GM12878 (cell line): ENCODE results near the gene UIMC1. TPM values are rescaled to one million over a fixed set of nuclear protein-coding genes. Genes with fewer than 3 reads are reported as not detected.

ENCODE experiments used
- ATAC-seq: fragments of 200-7000 bp; cut with Tn5 transposase; 3 replicates; pipeline ENCODE4 v1.9.1; 2020; ENCODE audit warnings: mild to moderate bottlenecking, moderate library complexity
- BruUV-seq: library from RNA; stranded (reverse); fragments of 400-500 nt; replicated peaks from 2 replicates; lab custom pipeline; 2021; lab: Mats Ljungman, UMichigan
- CTCF ChIA-PET: fragments of 300-600 bp; sonication (Branson Sonifier 250); formaldehyde crosslinking; extraction: SDS; loops from one replicate; lab custom pipeline; 2021; ENCODE audit warnings: inconsistent platforms; lab: Yijun Ruan, JAX
- POLR2A ChIA-PET: fragments of 350-600 bp; formaldehyde crosslinking; extraction: SDS; loops from one replicate; lab custom pipeline; 2021; ENCODE audit warnings: inconsistent platforms; lab: Charles Lee
- RAD21 ChIA-PET: fragments of 300-600 bp; sonication (Branson Sonifier 250); formaldehyde crosslinking; loops from one replicate; lab custom pipeline; 2023; ENCODE audit warnings: antibody characterized with exemption; ENCODE audit not compliant: unreplicated experiment; lab: Charles Lee
- SMC1A ChIA-PET: fragments of 300-600 bp; sonication (Branson Sonifier 250); formaldehyde crosslinking; loops from one replicate; lab custom pipeline; 2023; ENCODE audit not compliant: unreplicated experiment, uncharacterized antibody; lab: Charles Lee
- DNase-seq: peaks from one replicate; pipeline ENCODE4 v3.0.0-alpha.2; 2011; ENCODE audit warnings: low read depth, low spot score
- FAIRE-seq: peaks from 3 replicates; lab custom pipeline; 2011; peaks lifted over from hg19 to GRCh38; lab: Jason Lieb, UNC
- H2AFZ ChIP-seq: 2 replicates; pipeline ENCODE4 v1.6.0; 2011; ENCODE audit warnings: low read depth, low read length, control low read depth; ENCODE audit not compliant: control insufficient read depth
- H3K27ac ChIP-seq: 2 replicates; pipeline ENCODE4 v1.5.1; 2011; ENCODE audit warnings: control low read depth; ENCODE audit not compliant: control insufficient read depth, insufficient read depth
- H3K27me3 ChIP-seq, 2 experiments: replicated peaks in 1 of 2; 2 replicates each; pipeline versions ENCODE4 v1.6.0 to v1.6.1; 2011; ENCODE audit warnings: low read length in 1 of 2; ENCODE audit not compliant: control insufficient read depth in 2 of 2, insufficient read depth in 2 of 2
- H3K36me3 ChIP-seq, 2 experiments: 2 replicates each; pipeline ENCODE4 v1.5.1; 2011; ENCODE audit warnings: low read length in 1 of 2; ENCODE audit not compliant: control insufficient read depth in 2 of 2, insufficient read depth in 2 of 2
- H3K4me1 ChIP-seq: 2 replicates; pipeline ENCODE4 v1.6.1; 2011; ENCODE audit warnings: mild to moderate bottlenecking, low read length, moderate library complexity, mixed read lengths; ENCODE audit not compliant: control insufficient read depth, insufficient read depth
- H3K4me2 ChIP-seq: 2 replicates; pipeline ENCODE4 v1.6.0; 2011; ENCODE audit warnings: control low read depth; ENCODE audit not compliant: control insufficient read depth, insufficient read depth
- H3K4me3 ChIP-seq: fragments of 200-600 bp; sonication (generic); 2 replicates; pipeline ENCODE4 v1.5.1; 2016
- H3K79me2 ChIP-seq: 2 replicates; pipeline ENCODE4 v1.6.0; 2011; ENCODE audit warnings: low read length; ENCODE audit not compliant: control insufficient read depth, insufficient read depth
- H3K9ac ChIP-seq: 2 replicates; pipeline ENCODE4 v1.8.0; 2011; ENCODE audit warnings: low read length, control low read depth, mixed read lengths; ENCODE audit not compliant: control insufficient read depth, insufficient read depth
- H3K9me3 ChIP-seq: replicated peaks from 3 replicates; pipeline ENCODE4 v1.5.1; 2011; ENCODE audit warnings: mild to moderate bottlenecking, low read length; ENCODE audit not compliant: control insufficient read depth, insufficient read depth
- H4K20me1 ChIP-seq: 2 replicates; pipeline ENCODE4 v1.6.0; 2011; ENCODE audit not compliant: control insufficient read depth, insufficient read depth
- ATF7 ChIP-seq: fragments of 450-650 bp; IDR thresholded peaks from 2 replicates; pipeline ENCODE4 v1.6.1; 2016; ENCODE audit warnings: low read depth, mild to moderate bottlenecking
- BACH1 ChIP-seq: fragments of 450-650 bp; IDR thresholded peaks from 2 replicates; pipeline ENCODE4 v1.6.1; 2017; ENCODE audit warnings: mild to moderate bottlenecking, borderline replicate concordance
- CHD4 ChIP-seq: fragments of 200-600 bp; sonication (generic); IDR thresholded peaks from 2 replicates; pipeline ENCODE4 v1.6.1; 2016; ENCODE audit warnings: mild to moderate bottlenecking
- E2F8 ChIP-seq: fragments of 450-650 bp; IDR thresholded peaks from 2 replicates; pipeline ENCODE4 v1.6.1; 2018; ENCODE audit warnings: mild to moderate bottlenecking, low read depth, moderate library complexity; ENCODE audit not compliant: partially characterized antibody
- IKZF1 ChIP-seq: fragments of 450-650 bp; conservative IDR thresholded peaks from 2 replicates; pipeline ENCODE4 v1.6.1; 2017; ENCODE audit warnings: antibody characterized with exemption, mild to moderate bottlenecking
- PML ChIP-seq: IDR thresholded peaks from 2 replicates; pipeline ENCODE4 v1.6.1; 2012; ENCODE audit warnings: low read length, inconsistent platforms
- RAD51 ChIP-seq: fragments of 450-650 bp; IDR thresholded peaks from 2 replicates; pipeline ENCODE4 v1.6.1; 2016; ENCODE audit warnings: moderate library complexity, mild to moderate bottlenecking, inconsistent platforms
- RB1 ChIP-seq: fragments of 450-650 bp; formaldehyde crosslinking; IDR thresholded peaks from 2 replicates; pipeline ENCODE4 v1.6.1; 2017; ENCODE audit warnings: mild to moderate bottlenecking, borderline replicate concordance
- SMAD1 ChIP-seq: fragments of 450-650 bp; IDR thresholded peaks from 2 replicates; pipeline ENCODE4 v1.6.1; 2018; ENCODE audit warnings: mild to moderate bottlenecking, low read depth; ENCODE audit not compliant: partially characterized antibody
- TARDBP ChIP-seq: IDR thresholded peaks from 2 replicates; pipeline ENCODE4 v1.6.1; 2016; ENCODE audit warnings: borderline replicate concordance
- ZBED1 ChIP-seq: IDR thresholded peaks from 2 replicates; pipeline ENCODE4 v1.6.1; 2016; ENCODE audit warnings: borderline replicate concordance
- ZBTB40 ChIP-seq: fragments of 450-650 bp; IDR thresholded peaks from 2 replicates; pipeline ENCODE4 v1.6.1; 2016; ENCODE audit warnings: mild to moderate bottlenecking, moderate library complexity, borderline replicate concordance
- ZNF384 ChIP-seq: IDR thresholded peaks from 2 replicates; pipeline ENCODE4 v1.6.1; 2012; ENCODE audit warnings: low read depth, mild to moderate bottlenecking, low read length, improper control_type of control experiment, borderline replicate concordance
- ZNF592 ChIP-seq: fragments of 450-650 bp; IDR thresholded peaks from 2 replicates; pipeline ENCODE4 v1.6.1; 2017; ENCODE audit warnings: mild to moderate bottlenecking, moderate library complexity
- ZSCAN29 ChIP-seq: fragments of 450-650 bp; IDR thresholded peaks from 2 replicates; pipeline ENCODE4 v1.6.1; 2017; ENCODE audit warnings: mild to moderate bottlenecking, moderate library complexity
- WGBS: methylation state at CpG from one replicate; pipeline ENCODE4 v1.1.6; 2016; ENCODE audit warnings: low lambda C conversion rate; ENCODE audit not compliant: insufficient replicate concordance, insufficient coverage; ENCODE audit errors: missing lambda C conversion rate; 5-methylcytosine and 5-hydroxymethylcytosine counted together
- in situ Hi-C: fragments of 300-500 bp; cut with MboI; formaldehyde crosslinking; loops from 9 replicates; pipeline ENCODE4 v1.14.3; 2018; ENCODE audit warnings: mixed read lengths
- intact Hi-C: fragments of 100-400 bp; cut with micrococcal nuclease; formaldehyde crosslinking; loops from one replicate; pipeline ENCODE4 v1.14.2; 2022; ENCODE audit not compliant: unreplicated experiment
- polyA plus RNA-seq, 11 experiments: library from polyadenylated mRNA; depleted of rRNA in 4 of 11; unstranded in 6 of 11; stranded (reverse) in 5 of 11; fragments of >200 nt; fragmentation: Nextera tagmentation in 4 of 11; fragmentation: Illumina TruSeq in 1 of 11; extraction: Ambion mirVana in 4 of 11; extraction: Trizol in 1 of 11; gene quantifications; 1 replicate in 1 of 11; 2 replicates in 10 of 11; pipeline versions ENCODE4 v1.2.1 to v1.2.3, GENCODE V29; 2011 to 2016; ENCODE audit warnings: inconsistent platforms in 2 of 11, missing spikeins in 2 of 11, low read depth in 1 of 11
- total RNA-seq, 4 experiments: library from RNA; depleted of rRNA in 3 of 4; stranded (reverse); fragments of >200 nt in 3 of 4; fragmentation: Illumina TruSeq in 1 of 4; extraction: Trizol in 1 of 4; gene quantifications; 2 replicates each; pipeline versions ENCODE4 v1.2.1 to v1.2.3, GENCODE V29; 2013 to 2021

UIMC1 gene
- total and polyA plus RNA-seq, 10 of the 15 experiments (the other 5 are each of a cell fraction or from before 2014, with no cell fraction given): 16.2 to 51.4 (median 32.7) TPM

GRCh38 chr5:176873541-176874172 is 132.9 kb downstream of the UIMC1 start:
- Histone ChIP-seq H3K36me3 (no peaks in the 10 kb centered on the region), H3K79me2 (no peaks in the 10 kb centered on the region), H2AFZ (no peak overlapping the region), H3K9me3 (no peaks in the 10 kb centered on the region; the same call in 2 of the 3 replicates), H3K4me3 (no peak overlapping the region), H3K4me1 (no peaks in the 10 kb centered on the region), H3K4me2 (no peak overlapping the region), H3K27me3 (no peaks in the 10 kb centered on the region), H3K9ac (no peak overlapping the region), H3K27ac (no peak overlapping the region), H4K20me1 (no peaks in the 10 kb centered on the region)
- no TSS peak for BruUV-seq
- WGBS: 41% methylated on average over 16 of the region's 16 CpGs
- in situ Hi-C loops: no loop called here
- FAIRE-seq (no peak), ATAC-seq (no peak), DNase-seq (no peak)
- intact Hi-C loops: no loop called here
- CTCF ChIA-PET: no interaction called here
- SMC1A ChIA-PET: no interaction called here
- POLR2A ChIA-PET: no interaction called here
- RAD21 ChIA-PET: no interaction called here
- TF ChIP-seq E2F8 (no peak), ZBED1 (no peak), ZSCAN29 (no peak), ZNF384 (no peak), ZBTB40 (no peak), RB1 (no peak), SMAD1 (no peak), PML (no peak), BACH1 (no peak), CHD4 (no peak), RAD51 (no peak), TARDBP (no peak), IKZF1 (no peak), ATF7 (no peak), ZNF592 (no peak)
